HG03558 (cell line): ENCODE measurements around the gene SMS.

Experiments
- ATAC-seq: cut with Tn5 transposase; IDR thresholded peaks from one replicate; pipeline ENCODE4 v1.9.1; 2021; ENCODE audit warnings: moderate number of reproducible peaks; ENCODE audit not compliant: unreplicated experiment; ENCODE audit errors: extremely low read depth

Gene SMS

DNA sequence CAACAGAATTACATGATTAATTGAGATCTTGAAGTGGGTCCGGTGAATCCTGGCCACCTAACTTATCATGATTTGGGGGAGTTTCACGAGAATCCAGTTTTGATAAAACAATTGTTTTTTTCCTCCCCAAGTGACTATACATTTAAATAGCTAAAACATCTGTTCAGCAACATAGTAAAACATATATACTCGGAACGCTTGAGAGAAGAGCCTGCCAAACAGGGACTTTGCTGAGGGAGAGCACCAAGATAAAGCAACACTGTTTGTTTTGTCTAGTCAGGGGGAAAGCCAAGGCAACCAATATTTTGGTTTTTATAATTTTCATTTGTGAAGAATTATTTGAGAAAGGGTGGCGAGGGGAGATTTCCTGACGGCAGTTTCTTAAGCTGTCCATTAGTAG, 92.0 kb downstream of the SMS start:
- ATAC-seq: no peak

DNA sequence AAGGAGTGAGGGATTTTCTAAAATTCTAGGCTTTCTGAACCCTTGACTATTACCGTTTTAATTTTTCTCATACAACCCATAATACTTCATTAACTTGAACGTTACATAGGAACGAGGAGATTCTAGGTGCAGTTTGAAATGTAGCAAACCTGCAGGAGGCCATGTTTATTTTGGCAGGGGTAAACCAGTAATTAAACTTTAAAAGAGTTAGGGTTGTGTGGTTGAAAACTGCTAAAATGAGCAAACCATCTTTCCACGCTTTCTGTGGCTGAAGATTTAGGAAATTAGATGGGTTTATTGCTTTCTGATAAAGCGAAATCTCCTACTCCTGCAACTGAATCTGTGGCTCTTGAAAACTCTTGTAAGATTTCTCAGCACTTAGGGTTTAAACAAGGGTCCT, 93.3 kb downstream of the SMS start:
- ATAC-seq: no peak

DNA sequence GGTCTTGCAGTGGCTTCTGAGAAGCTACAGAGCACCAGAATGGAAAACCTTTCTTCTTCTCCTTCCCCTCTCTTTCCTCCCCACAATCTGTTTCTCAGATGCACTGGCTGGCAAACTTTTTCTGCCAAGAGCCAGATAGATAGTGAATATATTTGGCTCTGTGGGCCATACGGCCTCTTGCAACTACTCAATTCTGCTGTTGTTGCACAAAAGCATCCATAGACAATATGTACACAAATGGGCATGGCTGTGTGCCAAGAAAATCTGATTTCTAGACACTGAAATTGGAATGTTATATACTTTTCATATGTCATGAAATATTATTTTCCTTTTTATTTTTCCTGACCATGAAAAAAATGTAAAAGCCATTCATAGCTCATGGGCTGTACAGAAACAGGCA, 94.7 kb downstream of the SMS start:
- ATAC-seq: no peak

DNA sequence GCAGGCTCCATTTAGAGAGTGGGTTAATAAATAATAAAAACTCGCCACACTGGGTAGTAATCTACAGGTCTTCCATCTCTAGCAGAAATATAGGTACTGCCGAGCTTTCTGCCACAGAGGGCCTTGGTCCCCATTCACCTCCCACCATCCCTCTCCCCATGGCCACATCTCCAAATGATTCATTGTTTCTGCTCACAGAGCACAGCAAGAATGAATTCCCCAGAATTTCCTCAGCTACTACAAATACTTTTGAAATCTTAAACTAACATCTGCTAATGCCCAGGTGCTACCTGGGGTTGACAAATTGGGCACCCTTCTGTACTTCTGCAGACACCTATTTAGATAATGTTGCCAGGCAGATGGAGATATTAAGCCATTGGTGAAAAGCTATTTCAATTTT, 96.7 kb downstream of the SMS start:
- no peak for ATAC-seq

DNA sequence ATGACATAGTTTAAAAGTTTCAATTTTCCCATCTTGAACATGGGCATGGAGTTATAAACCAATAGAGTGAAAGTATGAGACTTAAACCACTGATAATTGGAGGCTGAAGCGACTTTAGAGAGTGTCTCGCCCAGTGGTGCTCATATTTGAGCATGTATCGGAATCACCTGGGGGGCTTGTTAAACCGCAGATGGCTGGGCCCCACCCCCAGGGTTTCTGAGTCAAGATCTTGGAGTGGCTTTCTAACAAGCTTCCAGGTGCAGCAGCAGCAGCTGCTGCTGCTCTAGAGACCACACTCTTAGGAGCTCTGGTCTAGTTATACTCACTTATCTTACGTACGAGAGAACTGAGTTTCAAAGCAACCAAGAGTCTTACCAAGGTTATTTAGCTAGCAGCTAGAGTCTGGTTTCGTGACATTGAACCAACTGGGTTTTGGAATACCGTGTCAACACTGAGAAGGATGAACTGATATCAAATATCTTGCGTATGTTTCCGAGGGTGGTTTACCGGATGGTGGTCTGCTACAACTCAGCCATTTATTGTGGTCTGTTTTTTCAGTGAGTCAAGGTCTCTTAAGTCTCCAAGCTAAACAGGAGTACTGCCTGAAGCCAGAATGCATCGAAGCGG, 97.5 kb downstream of the SMS start:
- ATAC-seq: no peak

DNA sequence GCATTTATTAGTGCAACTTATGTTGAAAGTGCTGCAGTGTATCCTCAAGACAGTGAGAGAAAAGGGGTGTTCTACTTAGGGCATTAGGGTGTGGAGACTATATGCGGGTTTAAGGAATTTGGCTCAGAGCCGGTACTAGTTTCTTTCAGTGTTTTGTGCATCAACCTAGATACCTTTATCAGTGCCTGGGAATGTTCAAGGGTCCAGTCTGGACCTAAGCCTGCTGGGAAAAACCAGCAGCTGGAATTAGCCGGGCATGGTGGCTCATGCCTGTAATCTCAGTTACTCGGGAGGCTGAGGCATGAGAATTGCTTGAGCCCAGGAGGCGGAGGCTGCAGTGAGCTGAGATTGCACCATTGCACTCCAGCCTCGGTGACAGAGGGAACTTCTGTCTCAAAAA, 99.0 kb downstream of the SMS start:
- no peak for ATAC-seq

DNA sequence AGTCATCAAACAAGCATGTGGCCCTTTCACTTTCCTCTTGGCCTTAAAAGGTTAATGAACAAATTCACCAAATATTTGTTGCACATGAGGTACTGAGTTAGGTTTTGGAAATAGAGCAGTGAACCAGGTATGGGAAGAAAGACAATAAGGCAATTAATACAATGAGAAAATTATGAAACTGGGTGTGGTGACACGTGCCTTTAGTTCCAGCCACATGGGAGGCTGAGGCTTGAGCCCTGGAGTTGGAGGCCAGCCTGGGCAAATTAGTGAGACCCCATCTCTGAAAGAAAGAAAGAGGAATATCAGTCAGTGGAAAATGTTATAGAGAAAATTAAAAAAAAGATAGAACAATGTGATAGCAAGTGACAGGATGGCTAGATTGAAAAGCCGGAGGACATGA, 99.7 kb downstream of the SMS start:
- ATAC-seq: no peak

DNA sequence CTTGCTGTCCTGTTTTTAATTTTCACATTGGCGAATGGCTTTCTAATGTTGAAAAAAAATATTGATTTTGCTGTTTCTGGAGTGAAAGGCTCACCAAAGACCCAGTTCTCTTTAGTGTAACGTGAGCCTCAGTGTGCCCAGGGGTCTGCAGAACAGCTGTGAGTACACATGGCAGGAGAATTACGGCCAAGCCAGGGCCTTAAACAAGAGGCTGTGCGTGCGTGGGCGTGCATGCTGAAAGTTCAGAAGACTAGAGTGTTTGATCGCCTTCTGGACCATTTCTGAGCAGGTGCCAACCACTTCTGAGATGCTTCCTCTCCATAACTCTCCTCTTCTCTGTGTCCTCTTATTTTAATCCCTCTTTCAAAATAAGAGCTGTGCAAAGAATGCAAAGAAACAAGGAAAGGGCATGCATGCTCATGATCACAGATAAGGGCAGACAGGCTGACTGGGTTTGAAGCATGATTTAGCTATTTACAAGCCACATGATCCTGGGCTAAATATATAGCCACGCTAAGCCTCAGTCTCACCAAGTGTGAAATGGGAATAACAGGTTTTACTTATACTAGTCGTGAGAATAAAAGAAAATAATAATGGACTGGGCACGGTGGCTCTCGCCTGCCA, 101.5 kb downstream of the SMS start:
- ATAC-seq: no peak

DNA sequence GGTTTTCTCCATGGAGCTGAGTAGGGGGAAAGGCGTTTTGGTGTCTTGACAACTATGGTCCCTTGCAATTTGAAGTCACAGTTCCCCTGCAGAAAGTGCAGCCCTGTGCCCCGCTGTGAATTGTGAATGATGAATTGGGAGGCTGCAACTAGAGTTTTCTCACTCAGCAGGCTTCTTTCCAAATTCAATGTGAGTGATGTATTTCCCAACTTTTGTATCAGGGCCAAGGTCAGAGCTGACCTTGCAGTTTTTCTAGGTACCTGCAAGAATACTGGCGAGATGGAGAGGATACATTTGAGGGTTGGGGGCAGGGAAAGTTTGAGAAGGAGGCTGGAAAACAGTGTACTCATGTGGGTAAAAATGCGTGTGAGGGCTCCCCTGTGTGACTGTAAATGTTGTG, 103.4 kb downstream of the SMS start:
- no peak for ATAC-seq
